SH-SY5Y (cell line): ENCODE data around the gene PICK1.

ENCODE experiments used
- GATA2 ChIP-seq: IDR thresholded peaks from 2 replicates; pipeline ENCODE4 v1.6.1; 2011; ENCODE audit warnings: mild to moderate bottlenecking, low read depth, low read length
- GATA3 ChIP-seq: IDR thresholded peaks from 2 replicates; pipeline ENCODE4 v1.6.1; 2011; ENCODE audit warnings: low read depth, mild to moderate bottlenecking, low read length, moderate library complexity

GRCh38 chr22:38017272-38017920 lies 39.8 kb upstream of the PICK1 start:
- no peak for TF ChIP-seq GATA2
- no peak for TF ChIP-seq GATA3
